ENCODE measurements around the gene NMRK1. TPM values are rescaled to one million over a fixed set of nuclear protein-coding genes. Genes with fewer than 3 reads are reported as not detected.

NMRK1 gene
- total RNA-seq, 6 experiments from 2014 or later = 19.6 to 29.9 (median 21.9) TPM

- Histone ChIP-seq H3K36me3 (no peaks in the 10 kb centered on the region), H3K4me3 (no peak overlapping the region), H3K9me3 (no peaks in the 10 kb centered on the region), H3K27ac (no peak overlapping the region), H3K4me1 (peaks cover 0 to 9% (median 3%) of the 10 kb centered on the region in 4 donors), H3K27me3 (no peaks in the 10 kb centered on the region)
- DNase-seq = no peak
- no peak for ATAC-seq
- TF ChIP-seq, protein P1, sequence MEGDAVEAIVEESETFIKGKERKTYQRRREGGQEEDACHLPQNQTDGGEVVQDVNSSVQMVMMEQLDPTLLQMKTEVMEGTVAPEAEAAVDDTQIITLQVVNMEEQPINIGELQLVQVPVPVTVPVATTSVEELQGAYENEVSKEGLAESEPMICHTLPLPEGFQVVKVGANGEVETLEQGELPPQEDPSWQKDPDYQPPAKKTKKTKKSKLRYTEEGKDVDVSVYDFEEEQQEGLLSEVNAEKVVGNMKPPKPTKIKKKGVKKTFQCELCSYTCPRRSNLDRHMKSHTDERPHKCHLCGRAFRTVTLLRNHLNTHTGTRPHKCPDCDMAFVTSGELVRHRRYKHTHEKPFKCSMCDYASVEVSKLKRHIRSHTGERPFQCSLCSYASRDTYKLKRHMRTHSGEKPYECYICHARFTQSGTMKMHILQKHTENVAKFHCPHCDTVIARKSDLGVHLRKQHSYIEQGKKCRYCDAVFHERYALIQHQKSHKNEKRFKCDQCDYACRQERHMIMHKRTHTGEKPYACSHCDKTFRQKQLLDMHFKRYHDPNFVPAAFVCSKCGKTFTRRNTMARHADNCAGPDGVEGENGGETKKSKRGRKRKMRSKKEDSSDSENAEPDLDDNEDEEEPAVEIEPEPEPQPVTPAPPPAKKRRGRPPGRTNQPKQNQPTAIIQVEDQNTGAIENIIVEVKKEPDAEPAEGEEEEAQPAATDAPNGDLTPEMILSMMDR (IDR thresholded peaks at IDR 0.05) = no peak
- no peak for TF ChIP-seq POLR2A (IDR thresholded peaks at IDR 0.05)
- WGBS (ENCODE audit: insufficient coverage, low coverage, low lambda C conversion rate, missing lambda C conversion rate) = 93% methylated on average over 7 of the region's 7 CpGs
- intact Hi-C loops (cut with DNase I) = no loop called here
These were observed 14.3 kb upstream of the NMRK1 start for GRCh38 chr9:75102177-75102790.

DNA sequence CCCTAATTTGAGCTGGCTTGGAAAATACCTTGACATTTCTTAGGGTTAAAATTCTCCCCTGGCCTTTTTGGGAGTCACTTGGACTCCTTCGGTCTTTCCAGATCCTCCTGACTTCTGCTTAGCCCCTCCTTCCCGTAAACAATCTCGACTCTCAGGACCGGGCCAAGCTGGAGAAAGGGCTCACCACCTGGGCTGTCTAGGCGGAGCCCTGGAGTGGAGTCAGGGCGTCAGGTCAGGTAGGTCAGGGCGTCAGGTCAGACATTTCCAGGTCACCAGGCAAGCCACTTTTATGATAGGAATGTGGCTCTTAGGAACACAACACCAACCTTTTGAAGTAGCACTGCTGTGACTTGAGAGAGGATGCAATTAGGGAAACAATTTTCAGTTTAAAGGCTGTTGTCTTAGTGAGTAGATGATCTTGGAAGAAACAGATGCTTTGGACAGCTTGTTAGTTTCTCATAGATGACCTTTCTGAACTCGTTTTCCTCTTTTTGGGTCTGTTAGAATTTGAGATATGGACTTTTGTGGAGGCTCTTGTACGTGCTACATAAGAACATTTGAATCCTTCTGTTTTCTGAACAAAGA is 13.1 kb upstream of the NMRK1 start:
- Histone ChIP-seq H3K9me3 (no peaks in the 10 kb centered on the region), H3K4me1 (peaks cover 0 to 9% (median 3%) of the 10 kb centered on the region in 4 donors), H3K4me3 (no peak overlapping the region), H3K36me3 (no peaks in the 10 kb centered on the region), H3K27me3 (no peaks in the 10 kb centered on the region), H3K27ac (no peak overlapping the region)
- 33% methylated on average over 9 of the region's 9 CpGs for WGBS (ENCODE audit: insufficient coverage, low coverage, low lambda C conversion rate, missing lambda C conversion rate)
- TF ChIP-seq, protein P1 (IDR thresholded peaks at IDR 0.05) = no peak
- TF ChIP-seq POLR2A (IDR thresholded peaks at IDR 0.05) = no peak
- DNase-seq (peak in 1 of 3 donors; percentile 61), ATAC-seq (peak; percentile 68 to 79 (median 70))
- intact Hi-C loops (cut with DNase I) = no loop called here

DNA sequence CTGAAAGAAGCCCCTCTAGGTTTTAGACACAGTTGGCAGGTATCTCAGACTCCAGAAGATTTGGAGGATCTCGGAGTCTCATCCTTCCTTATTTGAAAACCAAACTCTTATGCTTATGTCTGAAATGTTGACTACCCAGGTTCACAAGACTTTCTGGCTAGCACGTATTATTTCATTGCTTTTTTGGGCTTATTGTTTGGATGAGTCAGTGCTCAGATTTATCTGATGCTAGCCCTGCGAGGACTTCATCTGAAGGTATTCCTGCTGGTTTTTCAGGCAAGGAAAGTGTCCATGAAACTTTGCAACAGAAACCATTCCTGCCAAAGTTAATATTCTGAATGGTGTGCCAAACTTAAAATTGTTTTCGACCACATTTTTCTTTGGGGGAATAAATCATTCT is 8.8 kb upstream of the NMRK1 start:
- ATAC-seq = no peak
- H3K36me3 ChIP-seq = no peaks in the 10 kb centered on the region
- TF ChIP-seq, protein P1 (IDR thresholded peaks at IDR 0.05) = no peak
- no peak for TF ChIP-seq POLR2A (IDR thresholded peaks at IDR 0.05)
- no peak for DNase-seq
- H3K9me3 ChIP-seq = no peaks in the 10 kb centered on the region
- no peaks in the 10 kb centered on the region for H3K27me3 ChIP-seq
- no peak overlapping the region for H3K4me3 ChIP-seq
- H3K27ac ChIP-seq = no peak overlapping the region
- intact Hi-C loops (cut with DNase I) = no loop called here
- H3K4me1 ChIP-seq = peaks cover 0 to 33% (median 10%) of the 10 kb centered on the region in 4 donors
- WGBS (ENCODE audit: insufficient coverage, low coverage, low lambda C conversion rate, missing lambda C conversion rate) = 84% methylated on average over 3 of the region's 4 CpGs

DNA sequence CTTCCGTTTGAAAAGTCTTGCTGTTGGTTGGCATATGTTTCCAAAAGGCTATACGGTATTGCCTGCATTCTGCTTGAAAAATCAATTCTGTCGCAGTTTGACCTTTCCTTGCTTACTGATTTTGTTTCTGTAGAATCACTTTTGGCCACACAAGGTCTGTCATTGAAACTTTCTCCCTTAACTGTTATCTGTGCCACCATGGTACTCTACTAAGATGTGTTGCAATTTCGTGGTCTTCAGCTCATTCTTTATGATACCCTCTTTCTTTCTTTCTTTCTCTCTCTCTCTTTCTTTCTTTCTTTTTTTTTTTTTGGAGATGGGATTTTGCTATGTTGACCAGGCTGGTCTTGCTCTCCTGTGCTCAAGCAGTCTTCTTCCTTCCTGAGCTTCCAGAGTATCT is 4.8 kb upstream of the NMRK1 start:
- H3K9me3 ChIP-seq = no peaks in the 10 kb centered on the region
- DNase-seq (no peak), ATAC-seq (no peak)
- H3K27me3 ChIP-seq = no peaks in the 10 kb centered on the region
- intact Hi-C loops (cut with DNase I) = no loop called here
- WGBS (ENCODE audit: insufficient coverage, low coverage, low lambda C conversion rate, missing lambda C conversion rate) = 23% methylated on average over 4 of the region's 4 CpGs
- H3K4me3 ChIP-seq = no peak overlapping the region
- H3K4me1 ChIP-seq = peaks cover 0 to 34% (median 7%) of the 10 kb centered on the region in 4 donors
- no peak overlapping the region for H3K27ac ChIP-seq
- TF ChIP-seq POLR2A (IDR thresholded peaks at IDR 0.05) = no peak
- TF ChIP-seq, protein P1 (IDR thresholded peaks at IDR 0.05) = no peak
- H3K36me3 ChIP-seq = no peaks in the 10 kb centered on the region
